ENCODE results near the gene ASS1. TPM values are rescaled to one million over a fixed set of nuclear protein-coding genes. Genes with fewer than 3 reads are reported as not detected.

Gene ASS1
- total RNA-seq, 1 experiment from 2014 or later = 26.2 TPM

- Histone ChIP-seq H3K36me3 (ENCODE audit: control insufficient read depth, insufficient read depth, low read length) (no peaks in the 10 kb centered on the region), H3K27ac (ENCODE audit: low read length) (no peak overlapping the region), H3K4me1 (ENCODE audit: control insufficient read depth, insufficient read depth, low read length) (no peaks in the 10 kb centered on the region), H3K4me3 (ENCODE audit: low read depth in 2 of 2, low read length in 2 of 2) (no peak overlapping the region), H3K9me3 (ENCODE audit: control insufficient read depth, insufficient read depth, low read depth, low read length) (no peaks in the 10 kb centered on the region), H3K27me3 (ENCODE audit: control insufficient read depth, insufficient read depth, low read length) (no peaks in the 10 kb centered on the region)
- ATAC-seq (no peak), DNase-seq (ENCODE audit: low read depth, low spot score) (no peak)
- POLR2A ChIA-PET = no interaction called here
- no TSS peak for BruUV-seq (replicated peaks)
- TF ChIP-seq, protein P1, sequence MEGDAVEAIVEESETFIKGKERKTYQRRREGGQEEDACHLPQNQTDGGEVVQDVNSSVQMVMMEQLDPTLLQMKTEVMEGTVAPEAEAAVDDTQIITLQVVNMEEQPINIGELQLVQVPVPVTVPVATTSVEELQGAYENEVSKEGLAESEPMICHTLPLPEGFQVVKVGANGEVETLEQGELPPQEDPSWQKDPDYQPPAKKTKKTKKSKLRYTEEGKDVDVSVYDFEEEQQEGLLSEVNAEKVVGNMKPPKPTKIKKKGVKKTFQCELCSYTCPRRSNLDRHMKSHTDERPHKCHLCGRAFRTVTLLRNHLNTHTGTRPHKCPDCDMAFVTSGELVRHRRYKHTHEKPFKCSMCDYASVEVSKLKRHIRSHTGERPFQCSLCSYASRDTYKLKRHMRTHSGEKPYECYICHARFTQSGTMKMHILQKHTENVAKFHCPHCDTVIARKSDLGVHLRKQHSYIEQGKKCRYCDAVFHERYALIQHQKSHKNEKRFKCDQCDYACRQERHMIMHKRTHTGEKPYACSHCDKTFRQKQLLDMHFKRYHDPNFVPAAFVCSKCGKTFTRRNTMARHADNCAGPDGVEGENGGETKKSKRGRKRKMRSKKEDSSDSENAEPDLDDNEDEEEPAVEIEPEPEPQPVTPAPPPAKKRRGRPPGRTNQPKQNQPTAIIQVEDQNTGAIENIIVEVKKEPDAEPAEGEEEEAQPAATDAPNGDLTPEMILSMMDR (IDR thresholded peaks at IDR 0.05) = no peak
- TF ChIP-seq, protein P2, sequence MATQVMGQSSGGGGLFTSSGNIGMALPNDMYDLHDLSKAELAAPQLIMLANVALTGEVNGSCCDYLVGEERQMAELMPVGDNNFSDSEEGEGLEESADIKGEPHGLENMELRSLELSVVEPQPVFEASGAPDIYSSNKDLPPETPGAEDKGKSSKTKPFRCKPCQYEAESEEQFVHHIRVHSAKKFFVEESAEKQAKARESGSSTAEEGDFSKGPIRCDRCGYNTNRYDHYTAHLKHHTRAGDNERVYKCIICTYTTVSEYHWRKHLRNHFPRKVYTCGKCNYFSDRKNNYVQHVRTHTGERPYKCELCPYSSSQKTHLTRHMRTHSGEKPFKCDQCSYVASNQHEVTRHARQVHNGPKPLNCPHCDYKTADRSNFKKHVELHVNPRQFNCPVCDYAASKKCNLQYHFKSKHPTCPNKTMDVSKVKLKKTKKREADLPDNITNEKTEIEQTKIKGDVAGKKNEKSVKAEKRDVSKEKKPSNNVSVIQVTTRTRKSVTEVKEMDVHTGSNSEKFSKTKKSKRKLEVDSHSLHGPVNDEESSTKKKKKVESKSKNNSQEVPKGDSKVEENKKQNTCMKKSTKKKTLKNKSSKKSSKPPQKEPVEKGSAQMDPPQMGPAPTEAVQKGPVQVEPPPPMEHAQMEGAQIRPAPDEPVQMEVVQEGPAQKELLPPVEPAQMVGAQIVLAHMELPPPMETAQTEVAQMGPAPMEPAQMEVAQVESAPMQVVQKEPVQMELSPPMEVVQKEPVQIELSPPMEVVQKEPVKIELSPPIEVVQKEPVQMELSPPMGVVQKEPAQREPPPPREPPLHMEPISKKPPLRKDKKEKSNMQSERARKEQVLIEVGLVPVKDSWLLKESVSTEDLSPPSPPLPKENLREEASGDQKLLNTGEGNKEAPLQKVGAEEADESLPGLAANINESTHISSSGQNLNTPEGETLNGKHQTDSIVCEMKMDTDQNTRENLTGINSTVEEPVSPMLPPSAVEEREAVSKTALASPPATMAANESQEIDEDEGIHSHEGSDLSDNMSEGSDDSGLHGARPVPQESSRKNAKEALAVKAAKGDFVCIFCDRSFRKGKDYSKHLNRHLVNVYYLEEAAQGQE (IDR thresholded peaks at IDR 0.05; ENCODE audit: insufficient read depth in 1 of 2, low read depth in 2 of 2, low read length in 1 of 2) = no peak
- no peak for TF ChIP-seq POLR2AphosphoS5 (IDR thresholded peaks at IDR 0.05; ENCODE audit: low read depth, low read length)
- TF ChIP-seq TCF7L2 (IDR thresholded peaks at IDR 0.05; ENCODE audit: low read depth, low read length) = no peak
- TF ChIP-seq SIN3A (IDR thresholded peaks at IDR 0.05; ENCODE audit: borderline replicate concordance, insufficient read depth, low read depth, low read length) = no peak
- in situ Hi-C loops (cut with HindIII; ENCODE audit: low pct_unique_long_range_greater_than_20kb, low sequenced_read_pairs) (no loop called here), intact Hi-C loops (cut with micrococcal nuclease; ENCODE audit: unreplicated experiment) (no loop called here)
- CTCF ChIA-PET = no interaction called here
Measured at GRCh38 chr9:130543368-130543767, 98.6 kb downstream of the ASS1 start.

- Histone ChIP-seq H3K4me1 (ENCODE audit: control insufficient read depth, insufficient read depth, low read length) (no peaks in the 10 kb centered on the region), H3K9me3 (ENCODE audit: control insufficient read depth, insufficient read depth, low read depth, low read length) (no peaks in the 10 kb centered on the region), H3K27ac (ENCODE audit: low read length) (no peak overlapping the region), H3K4me3 (ENCODE audit: low read depth in 2 of 2, low read length in 2 of 2) (no peak overlapping the region), H3K27me3 (ENCODE audit: control insufficient read depth, insufficient read depth, low read length) (no peaks in the 10 kb centered on the region), H3K36me3 (ENCODE audit: control insufficient read depth, insufficient read depth, low read length) (no peaks in the 10 kb centered on the region)
- TF ChIP-seq SIN3A (IDR thresholded peaks at IDR 0.05; ENCODE audit: borderline replicate concordance, insufficient read depth, low read depth, low read length) (no peak), TCF7L2 (IDR thresholded peaks at IDR 0.05; ENCODE audit: low read depth, low read length) (no peak), POLR2AphosphoS5 (IDR thresholded peaks at IDR 0.05; ENCODE audit: low read depth, low read length) (no peak)
- TF ChIP-seq, protein P2 (IDR thresholded peaks at IDR 0.05; ENCODE audit: insufficient read depth in 1 of 2, low read depth in 2 of 2, low read length in 1 of 2) = no peak
- TF ChIP-seq, protein P1 (IDR thresholded peaks at IDR 0.05) = no peak
- ChIA-PET CTCF (no interaction called here), POLR2A (no interaction called here)
- in situ Hi-C loops (cut with HindIII; ENCODE audit: low pct_unique_long_range_greater_than_20kb, low sequenced_read_pairs) (no loop called here), intact Hi-C loops (cut with micrococcal nuclease; ENCODE audit: unreplicated experiment) (no loop called here)
- no peak for DNase-seq (ENCODE audit: low read depth, low spot score)
- no peak for ATAC-seq
- no TSS peak for BruUV-seq (replicated peaks)
Measured at GRCh38 chr9:130543859-130544258, 99.1 kb downstream of the ASS1 start.
